Measurements from ENCODE around the gene CTTNBP2. TPM values are rescaled to one million over a fixed set of nuclear protein-coding genes. Genes with fewer than 3 reads are reported as not detected.

Gene CTTNBP2
- total RNA-seq, 1 donor from 2014 or later = 6.6 TPM

GRCh38 chr7:117793976-117794375 lies 79.3 kb downstream of the CTTNBP2 start:
- intact Hi-C loops (cut with DNase I) = no loop called here
- no peak for DNase-seq
- ATAC-seq = no peak
- H3K4me3 ChIP-seq = no peak overlapping the region
- H3K36me3 ChIP-seq = no peaks in the 10 kb centered on the region
- no peaks in the 10 kb centered on the region for H3K4me1 ChIP-seq
- TF ChIP-seq CTCF (IDR thresholded peaks at IDR 0.05) = no peak
- no peaks in the 10 kb centered on the region for H3K27me3 ChIP-seq (ENCODE audit: low read depth)
- H3K9me3 ChIP-seq = no peaks in the 10 kb centered on the region
- H3K27ac ChIP-seq = no peak overlapping the region

- TF ChIP-seq CTCF (IDR thresholded peaks at IDR 0.05) = no peak
- H3K4me1 ChIP-seq = no peaks in the 10 kb centered on the region
- intact Hi-C loops (cut with DNase I) = no loop called here
Observed at GRCh38 chr7:117793521-117793920, 79.7 kb downstream of the CTTNBP2 start.

DNA sequence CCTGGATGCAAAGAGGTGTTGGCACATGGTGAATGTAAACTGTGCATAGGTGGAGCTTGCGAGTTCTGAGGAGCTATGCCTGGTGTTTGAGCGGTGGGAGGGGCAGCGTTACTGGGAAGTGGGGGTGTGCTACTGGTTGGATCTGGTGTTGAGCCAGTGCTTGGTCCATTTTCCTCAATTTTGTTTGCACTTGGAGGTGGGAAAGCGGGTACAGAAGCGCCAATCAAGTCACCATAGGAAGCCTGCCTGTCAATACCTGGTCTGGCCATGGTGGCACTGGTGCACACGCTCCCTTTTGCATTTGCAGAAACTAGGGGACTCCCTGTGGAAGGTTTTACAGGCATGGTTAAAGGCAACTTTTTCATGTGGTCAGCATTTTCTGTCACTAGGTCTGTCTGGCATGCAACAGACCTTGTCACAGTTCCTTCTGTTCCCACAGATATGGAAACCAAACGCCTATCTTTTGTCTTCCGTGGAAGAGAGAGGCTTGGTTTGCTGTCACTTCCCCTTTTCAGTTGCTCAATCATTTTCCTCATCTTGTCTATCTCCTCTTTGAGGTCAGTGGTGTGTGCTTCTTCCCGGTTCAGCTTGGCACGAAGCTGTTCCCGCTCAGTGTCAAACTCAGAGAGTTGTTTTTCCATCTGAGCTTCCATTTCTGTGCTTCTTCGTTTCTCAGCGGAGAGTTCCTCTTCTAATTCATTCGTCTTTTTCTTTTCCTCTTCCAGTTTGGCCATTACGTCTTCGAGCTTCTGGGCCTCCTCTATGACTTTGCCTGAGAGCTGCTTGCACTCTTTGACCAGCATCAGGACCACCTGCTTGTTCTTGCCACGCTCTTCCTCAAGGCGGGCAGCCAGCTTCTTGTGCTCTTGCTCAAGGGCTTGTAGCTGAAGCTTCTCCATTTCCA lies 81.1 kb downstream of the CTTNBP2 start:
- Histone ChIP-seq H3K4me3 (no peak overlapping the region), H3K27ac (peak overlapping the region; percentile 43), H3K9me3 (no peaks in the 10 kb centered on the region), H3K27me3 (ENCODE audit: low read depth) (no peaks in the 10 kb centered on the region), H3K4me1 (no peaks in the 10 kb centered on the region), H3K36me3 (no peaks in the 10 kb centered on the region)
- ATAC-seq (peak; percentile 70 to 71), DNase-seq (no peak)
- no peak for TF ChIP-seq CTCF (IDR thresholded peaks at IDR 0.05)
- intact Hi-C loops (cut with DNase I) = no loop called here

More at GRCh38 chr7:117793521-117793920, 79.7 kb downstream of the CTTNBP2 start:
- Histone ChIP-seq H3K4me3 (no peak overlapping the region), H3K27ac (no peak overlapping the region), H3K36me3 (no peaks in the 10 kb centered on the region), H3K9me3 (no peaks in the 10 kb centered on the region), H3K27me3 (ENCODE audit: low read depth) (no peaks in the 10 kb centered on the region)
- DNase-seq = no peak
- no peak for ATAC-seq

GRCh38 chr7:117790731-117791130 lies 82.5 kb downstream of the CTTNBP2 start:
- no peak for ATAC-seq
- no peak for TF ChIP-seq CTCF (IDR thresholded peaks at IDR 0.05)
- DNase-seq = no peak
- intact Hi-C loops (cut with DNase I) = no loop called here
- no peaks in the 10 kb centered on the region for H3K36me3 ChIP-seq
- H3K4me3 ChIP-seq = no peak overlapping the region
- H3K27ac ChIP-seq = no peak overlapping the region
- H3K27me3 ChIP-seq (ENCODE audit: low read depth) = no peaks in the 10 kb centered on the region
- H3K4me1 ChIP-seq = no peaks in the 10 kb centered on the region
- no peaks in the 10 kb centered on the region for H3K9me3 ChIP-seq

GRCh38 chr7:117790251-117790650 lies 83.0 kb downstream of the CTTNBP2 start:
- no peak for ATAC-seq
- H3K4me1 ChIP-seq = no peaks in the 10 kb centered on the region
- H3K4me3 ChIP-seq = no peak overlapping the region
- no peak overlapping the region for H3K27ac ChIP-seq
- no peak for TF ChIP-seq CTCF (IDR thresholded peaks at IDR 0.05)
- DNase-seq = no peak
- intact Hi-C loops (cut with DNase I) = no loop called here
- H3K36me3 ChIP-seq = no peaks in the 10 kb centered on the region
- H3K9me3 ChIP-seq = no peaks in the 10 kb centered on the region
- no peaks in the 10 kb centered on the region for H3K27me3 ChIP-seq (ENCODE audit: low read depth)
